ENCODE measurements around the gene SGSM2.
"Not testable (repeated sequence)": the region's sequence is repeated elsewhere in the genome, so short reads cannot be mapped to it uniquely, and the experiment has no call there.

SGSM2 gene, protein sequence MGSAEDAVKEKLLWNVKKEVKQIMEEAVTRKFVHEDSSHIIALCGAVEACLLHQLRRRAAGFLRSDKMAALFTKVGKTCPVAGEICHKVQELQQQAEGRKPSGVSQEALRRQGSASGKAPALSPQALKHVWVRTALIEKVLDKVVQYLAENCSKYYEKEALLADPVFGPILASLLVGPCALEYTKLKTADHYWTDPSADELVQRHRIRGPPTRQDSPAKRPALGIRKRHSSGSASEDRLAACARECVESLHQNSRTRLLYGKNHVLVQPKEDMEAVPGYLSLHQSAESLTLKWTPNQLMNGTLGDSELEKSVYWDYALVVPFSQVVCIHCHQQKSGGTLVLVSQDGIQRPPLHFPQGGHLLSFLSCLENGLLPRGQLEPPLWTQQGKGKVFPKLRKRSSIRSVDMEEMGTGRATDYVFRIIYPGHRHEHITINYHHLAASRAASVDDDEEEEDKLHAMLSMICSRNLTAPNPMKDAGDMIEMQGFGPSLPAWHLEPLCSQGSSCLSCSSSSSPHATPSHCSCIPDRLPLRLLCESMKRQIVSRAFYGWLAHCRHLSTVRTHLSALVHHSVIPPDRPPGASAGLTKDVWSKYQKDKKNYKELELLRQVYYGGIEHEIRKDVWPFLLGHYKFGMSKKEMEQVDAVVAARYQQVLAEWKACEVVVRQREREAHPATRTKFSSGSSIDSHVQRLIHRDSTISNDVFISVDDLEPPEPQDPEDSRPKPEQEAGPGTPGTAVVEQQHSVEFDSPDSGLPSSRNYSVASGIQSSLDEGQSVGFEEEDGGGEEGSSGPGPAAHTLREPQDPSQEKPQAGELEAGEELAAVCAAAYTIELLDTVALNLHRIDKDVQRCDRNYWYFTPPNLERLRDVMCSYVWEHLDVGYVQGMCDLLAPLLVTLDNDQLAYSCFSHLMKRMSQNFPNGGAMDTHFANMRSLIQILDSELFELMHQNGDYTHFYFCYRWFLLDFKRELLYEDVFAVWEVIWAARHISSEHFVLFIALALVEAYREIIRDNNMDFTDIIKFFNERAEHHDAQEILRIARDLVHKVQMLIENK

DNA sequence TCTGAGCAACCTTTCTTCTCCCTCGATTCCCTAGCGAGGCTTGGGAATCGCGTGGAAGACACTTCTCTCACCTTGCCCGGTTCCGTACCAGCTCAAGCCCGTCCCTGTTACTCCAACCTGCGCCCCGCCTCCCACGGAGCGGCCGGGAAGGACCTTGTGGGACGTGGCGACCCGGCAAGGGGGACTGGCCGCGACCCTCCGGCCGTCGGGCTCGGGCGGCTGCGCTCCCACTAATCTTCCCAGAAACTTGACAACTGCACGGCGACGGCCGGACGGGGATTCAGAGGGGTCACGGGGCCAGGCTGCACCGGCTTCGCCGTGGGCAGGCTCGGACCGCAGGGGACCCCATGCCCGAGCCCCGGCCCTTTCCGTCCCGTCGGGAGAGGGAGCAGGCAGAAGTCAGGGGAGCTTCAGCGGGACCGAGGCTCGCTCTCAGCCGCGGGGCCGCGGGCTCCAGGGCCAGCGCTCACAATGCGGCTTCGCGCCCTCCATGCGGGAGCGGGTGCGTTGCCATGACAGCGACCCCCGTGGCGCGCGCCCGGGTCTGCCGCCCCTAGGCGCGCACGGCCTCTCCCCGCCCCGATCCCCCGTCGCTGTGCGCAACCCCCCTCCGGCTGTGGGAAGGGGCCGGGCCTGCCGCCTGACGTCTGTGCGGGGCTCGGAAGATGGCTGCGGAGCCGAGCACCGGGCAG, at the start of gene SGSM2:
Gene SGSM2, plus strand, starts transcription at position 650 of the 692 bp plus-strand sequence. CDS start 188 bp downstream, outside the sequence.
- peak; percentile 43 for DNase-seq (ENCODE audit: low spot score)

DNA sequence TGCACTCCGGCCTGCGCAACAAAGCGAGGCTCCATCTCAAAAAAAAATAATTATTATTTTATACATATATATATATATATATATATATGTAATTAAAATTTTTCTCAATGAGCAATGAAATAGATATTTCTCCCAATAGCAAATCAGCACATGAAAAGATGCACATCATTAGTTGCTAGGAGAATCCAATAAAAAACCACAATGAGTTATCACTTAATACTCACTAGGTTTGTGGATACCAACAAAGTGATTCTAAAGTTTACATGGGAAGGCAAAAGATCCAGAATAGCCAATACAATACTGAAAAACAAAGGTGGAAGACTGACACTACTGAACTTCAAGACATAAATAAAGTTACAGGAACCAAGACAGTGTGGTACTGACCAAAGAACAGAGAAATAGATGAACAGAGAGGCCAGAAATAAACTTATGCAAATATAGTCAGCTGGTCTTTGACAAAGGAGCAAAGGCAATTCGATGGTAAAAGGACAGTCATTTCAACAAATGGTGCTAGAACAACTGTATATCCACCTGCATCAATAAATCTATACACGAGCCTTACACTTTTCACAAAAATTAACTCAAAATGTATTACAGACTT, 47.3 kb upstream of the SGSM2 start:
- no peak for DNase-seq (ENCODE audit: low spot score)

DNA sequence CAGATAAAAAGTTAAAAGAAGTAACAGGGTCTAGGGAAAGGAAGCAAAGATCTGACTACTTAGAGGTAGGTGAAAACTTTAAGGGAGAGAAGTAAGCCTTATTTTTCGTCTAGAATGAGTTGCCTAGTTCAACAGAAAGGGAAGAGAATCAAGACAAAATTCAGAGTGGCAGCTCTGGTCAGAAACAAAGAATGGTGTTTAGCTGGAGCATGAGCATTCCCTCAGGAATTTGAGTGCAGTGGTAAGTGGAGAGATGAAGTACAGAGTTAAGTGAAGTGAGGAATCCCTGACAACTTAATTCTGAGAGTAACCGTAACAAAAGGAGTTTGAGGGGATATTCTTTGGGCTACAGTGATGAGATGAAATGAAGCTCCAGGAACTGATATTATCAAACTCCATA, 45.2 kb upstream of the SGSM2 start:
- DNase-seq (ENCODE audit: low spot score) = no peak

DNA sequence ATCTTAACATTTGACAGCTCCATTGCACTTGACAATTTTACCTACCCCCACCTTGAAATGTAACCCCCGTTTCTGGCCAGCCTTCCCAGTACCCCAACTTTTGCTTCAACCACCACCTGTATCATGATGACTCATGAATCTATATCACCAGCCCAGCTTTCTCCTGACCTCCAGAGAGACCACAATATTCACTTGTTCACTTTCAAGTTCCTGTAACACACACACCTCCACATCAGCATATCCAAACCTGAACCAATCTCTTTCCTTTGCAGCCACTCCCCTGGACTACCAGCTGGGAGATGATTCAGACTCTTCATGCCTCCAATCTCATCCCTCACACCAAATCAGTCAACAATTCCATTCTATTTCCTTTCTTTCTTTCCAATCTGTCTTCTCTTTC, 41.7 kb upstream of the SGSM2 start:
- peak; percentile 63 for DNase-seq (ENCODE audit: low spot score)

DNA sequence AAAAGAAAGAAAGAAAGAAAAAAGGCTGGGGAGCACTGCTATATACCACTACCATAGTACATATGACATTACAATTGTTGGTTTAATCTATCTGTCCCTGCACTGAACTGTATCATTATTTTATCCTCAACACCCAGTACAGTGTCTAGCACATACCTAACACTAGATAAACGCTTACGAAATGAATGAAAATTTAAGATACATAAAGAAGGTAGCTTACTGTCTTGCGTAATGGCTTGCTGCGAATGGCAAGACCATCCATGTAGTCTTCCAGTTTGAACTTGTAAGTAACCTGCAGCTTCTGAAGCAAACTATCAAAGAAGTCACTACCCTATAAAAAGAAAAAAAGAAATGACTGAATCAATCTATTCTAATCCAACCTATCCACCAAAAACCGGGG, 40.3 kb upstream of the SGSM2 start:
- no peak for DNase-seq (ENCODE audit: low spot score)

DNA sequence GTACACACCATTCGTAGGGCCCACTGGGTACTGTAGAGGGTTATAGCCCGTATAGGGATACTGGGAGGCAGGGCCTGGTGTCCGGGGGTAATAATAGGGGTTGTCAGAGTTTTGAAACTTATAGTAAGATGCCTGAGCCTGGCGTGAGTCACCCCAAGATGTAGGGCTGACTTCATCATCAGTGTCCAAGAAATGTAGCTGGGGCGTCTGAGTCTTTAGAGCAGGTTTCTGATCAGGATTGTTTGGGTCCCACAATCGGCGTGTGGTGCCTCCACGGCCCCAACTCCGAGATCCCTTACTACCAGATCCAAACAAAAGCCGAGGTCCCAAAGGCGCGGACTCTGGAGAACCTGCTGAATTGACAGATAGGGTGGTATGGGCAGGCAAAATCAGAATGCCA, 38.2 kb upstream of the SGSM2 start:
- no peak for DNase-seq (ENCODE audit: low spot score)

DNA sequence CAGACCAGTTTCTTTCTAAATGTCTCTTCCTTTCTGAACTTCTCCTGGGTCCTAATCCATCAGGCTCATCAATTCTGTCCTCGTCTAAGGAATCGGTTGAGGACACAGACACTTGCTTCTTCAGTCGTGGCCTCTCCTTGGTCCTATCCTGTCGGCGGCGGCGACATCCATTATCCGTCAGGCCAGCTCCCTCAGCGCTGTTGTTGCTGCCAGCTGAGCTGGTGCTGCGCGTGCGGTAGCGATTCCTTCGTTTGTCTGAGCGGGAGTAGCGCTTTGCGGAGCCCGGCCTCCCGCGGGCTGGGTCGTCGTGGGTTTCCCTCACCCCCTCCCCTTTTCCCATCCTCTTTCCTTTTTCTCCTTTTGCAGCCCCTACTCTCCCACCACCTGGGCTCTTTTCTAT, 37.5 kb upstream of the SGSM2 start:
- DNase-seq (ENCODE audit: low spot score) = no peak

DNA sequence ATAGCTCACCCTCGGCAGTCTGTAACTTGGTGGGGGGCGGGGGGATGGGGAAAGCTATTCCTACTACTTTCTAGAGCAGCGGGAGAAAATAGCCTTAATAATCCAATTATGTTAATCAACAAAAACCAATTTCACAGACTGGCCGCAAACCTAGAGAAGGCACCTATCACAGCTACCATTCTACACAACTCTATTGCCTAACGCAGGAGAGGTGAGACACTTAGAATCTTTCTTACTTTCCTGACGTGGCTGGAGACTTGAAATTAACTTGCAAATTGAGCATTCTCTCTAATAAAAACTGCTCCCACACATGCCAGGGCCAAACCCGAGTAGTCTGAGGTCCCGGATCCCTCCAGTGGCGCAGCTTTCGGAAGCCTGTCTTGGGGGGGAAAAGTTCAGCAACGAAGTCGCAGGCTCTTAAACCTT, 34.5 kb upstream of the SGSM2 start:
- peak; percentile 9 for DNase-seq (ENCODE audit: low spot score)

DNA sequence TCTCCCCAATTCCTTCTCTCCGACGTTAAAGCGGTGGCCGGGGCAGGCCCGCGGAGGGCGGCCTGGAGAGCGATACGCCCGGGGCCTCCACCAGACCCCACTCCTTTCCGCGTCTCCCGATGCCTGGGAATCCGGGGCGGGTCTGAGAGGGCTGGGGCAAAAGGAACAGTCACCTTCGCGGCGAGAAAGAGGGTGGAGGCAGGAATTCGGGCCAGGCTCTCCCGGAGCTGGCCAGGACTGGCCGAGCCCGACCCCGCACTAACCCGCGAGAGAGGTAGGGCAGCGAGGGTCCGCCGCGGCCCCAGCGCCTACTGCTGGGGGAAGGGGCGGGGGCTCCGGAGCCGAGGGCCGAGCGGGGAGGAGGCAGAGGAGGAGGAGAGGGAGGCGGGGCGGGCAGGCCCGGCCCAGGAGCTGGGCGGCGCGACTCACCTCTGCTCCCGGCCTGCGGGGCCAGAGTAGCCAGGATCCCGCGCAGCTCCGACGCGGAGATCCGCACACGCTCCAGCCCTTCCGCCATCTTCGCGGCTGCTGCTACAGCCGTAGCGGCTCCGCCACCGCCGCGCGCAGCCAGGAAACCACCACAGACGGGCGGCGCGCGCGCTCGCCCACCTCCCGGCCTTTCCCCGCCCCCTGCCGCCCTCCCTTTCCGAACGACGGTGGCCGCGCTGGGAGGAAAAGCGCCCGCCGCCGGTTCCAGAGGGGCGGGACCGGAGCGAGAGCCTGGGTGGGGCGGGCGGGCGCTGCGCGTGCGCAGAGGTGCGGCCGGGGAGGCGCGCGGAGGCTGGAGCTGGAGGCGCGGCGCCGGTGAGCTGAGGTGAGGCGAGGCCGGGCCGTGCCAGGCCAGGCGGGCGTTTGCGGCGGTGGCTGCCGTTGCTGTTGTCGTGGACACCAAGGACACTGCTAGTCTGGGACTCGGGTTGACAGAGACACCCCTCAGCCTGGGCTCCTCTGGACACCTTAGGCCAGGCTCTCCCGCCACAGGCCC, 33.8 kb upstream of the SGSM2 start, which contains the start of the genes SMG6 and SRR:
Gene SMG6, minus strand, starts transcription at position 582 of the 985 bp plus-strand sequence. Its CDS starts 65 bp downstream, at position 517.
Gene SRR, plus strand, starts transcription at position 747 of the 985 bp plus-strand sequence. CDS start 11,611 bp downstream, outside the sequence.
- peak; percentile 79 for DNase-seq (ENCODE audit: low spot score)

DNA sequence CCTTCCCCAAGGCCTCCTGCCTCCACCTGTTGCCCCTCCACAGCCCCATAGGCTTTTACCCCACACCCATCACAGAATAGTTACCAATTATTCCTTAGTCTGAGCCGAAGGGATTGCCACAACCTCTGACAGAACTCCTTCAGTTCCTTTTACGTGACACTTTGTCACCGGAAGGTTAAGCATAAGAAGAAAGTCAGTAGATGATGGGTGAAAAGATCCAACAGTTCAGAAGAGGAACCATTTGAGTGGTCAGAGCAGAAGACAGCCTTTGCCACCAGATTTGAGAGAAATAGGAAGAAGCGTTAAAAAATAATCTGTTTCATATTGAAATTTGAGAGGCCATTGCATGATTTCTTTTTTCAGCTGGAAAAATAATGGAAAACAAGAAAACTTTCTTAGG, 32.4 kb upstream of the SGSM2 start:
- DNase-seq (ENCODE audit: low spot score) = no peak

DNA sequence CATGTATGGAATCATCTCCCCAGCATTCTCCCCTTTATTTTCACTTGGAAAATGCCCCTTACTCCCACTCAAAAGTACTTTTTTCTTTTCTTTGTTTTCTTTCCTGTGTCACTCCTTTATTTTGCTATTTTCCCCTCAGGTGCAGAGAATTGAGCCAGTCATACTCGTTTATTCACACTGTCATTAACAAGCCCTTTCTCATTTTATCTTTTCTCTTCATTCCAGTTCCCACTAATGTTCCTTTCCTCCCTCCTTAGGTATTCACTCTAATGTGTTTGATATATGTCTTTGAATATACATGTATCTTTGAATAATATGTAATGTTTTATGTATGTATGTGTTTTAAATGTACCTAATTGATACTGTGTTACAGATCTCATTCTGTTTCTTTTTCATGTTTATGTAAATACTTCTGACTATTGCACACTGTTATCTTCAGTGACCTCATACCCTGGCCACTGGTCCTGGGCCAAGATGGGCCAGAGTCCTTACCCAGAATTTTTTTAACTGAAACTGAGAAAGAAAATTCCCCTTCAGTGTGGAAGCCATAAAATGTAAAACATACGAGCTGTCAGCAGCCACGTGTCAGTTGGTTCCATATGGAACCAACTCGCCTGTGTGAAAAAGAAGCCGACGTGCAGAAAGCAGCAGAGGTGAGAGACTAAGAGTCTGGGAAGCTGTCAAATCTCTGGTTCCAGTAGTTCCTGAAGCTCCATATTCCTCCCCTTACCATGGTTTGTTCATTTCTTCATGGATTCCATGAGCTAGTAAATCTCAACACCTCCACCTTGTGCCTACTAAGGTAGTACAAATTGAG, 27.8 kb upstream of the SGSM2 start:
- DNase-seq (ENCODE audit: low spot score) = no peak

DNA sequence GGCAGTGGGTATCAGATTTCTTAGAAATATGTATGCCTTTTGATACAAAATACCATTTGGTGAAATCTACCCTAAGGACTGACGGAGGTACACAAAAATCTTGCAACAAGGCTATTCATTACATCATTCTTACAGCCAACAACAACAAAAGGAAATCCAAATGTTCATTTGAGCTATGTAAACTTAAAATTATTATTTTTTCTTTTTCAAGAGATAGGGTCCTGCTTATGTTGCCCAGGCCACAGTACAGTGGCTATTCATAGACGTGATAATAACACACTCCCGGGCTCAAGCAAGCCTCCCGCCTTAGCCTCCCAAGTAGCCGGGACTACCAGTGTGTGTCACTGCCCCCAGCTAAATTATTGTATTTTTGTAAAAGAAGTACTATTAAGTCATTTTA, 24.6 kb upstream of the SGSM2 start:
- no peak for DNase-seq (ENCODE audit: low spot score)

DNA sequence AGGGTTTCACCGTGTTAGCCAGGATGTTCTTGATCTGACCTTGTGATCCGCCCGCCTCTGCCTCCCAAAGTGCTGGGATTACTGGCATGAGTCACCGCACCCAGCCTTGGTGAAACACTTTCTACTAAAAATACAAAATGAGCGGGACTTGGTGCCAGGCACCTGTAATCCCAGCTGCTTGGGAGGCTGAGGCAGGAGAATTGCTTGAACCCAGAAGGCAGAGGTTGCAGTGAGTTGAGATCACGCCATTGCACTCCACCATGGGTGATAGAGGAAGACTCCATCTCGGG, 20.4 kb upstream of the SGSM2 start:
- DNase-seq (ENCODE audit: low spot score) = not testable (repeated sequence)

DNA sequence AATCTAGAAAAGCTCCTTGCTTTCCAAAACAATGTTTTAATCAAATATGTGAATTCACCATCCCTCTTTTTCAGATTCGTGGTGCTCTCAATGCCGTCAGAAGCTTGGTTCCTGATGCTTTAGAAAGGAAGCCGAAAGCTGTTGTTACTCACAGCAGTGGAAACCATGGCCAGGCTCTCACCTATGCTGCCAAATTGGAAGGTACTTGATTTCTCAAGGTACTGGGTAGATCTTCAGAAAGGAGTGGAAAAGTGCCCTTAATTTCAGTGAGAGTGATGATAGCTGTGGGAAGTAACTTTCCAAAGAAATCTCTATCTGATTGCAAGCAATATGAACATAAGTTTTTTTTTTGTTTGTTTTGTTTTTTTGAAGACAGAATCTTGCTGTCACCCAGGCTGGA, 19.5 kb upstream of the SGSM2 start:
- no peak for DNase-seq (ENCODE audit: low spot score)

DNA sequence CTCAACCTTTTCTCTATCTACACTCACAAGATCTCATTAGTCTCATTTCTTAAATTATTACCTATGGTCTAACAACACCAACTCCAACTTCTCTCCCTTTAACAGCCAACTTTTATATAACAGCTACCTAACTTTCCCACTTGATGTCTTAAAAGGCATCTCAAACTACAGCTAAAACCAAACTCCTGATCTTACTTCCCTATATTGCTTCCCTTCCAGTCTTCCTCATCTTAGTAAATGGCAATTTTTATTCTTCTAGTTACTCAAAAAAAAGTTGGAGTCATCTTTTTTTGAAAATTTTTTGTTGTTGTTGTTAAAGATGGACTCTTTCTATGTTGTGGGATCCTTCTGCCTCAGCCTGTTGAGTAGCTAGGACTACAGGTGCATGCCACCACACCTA, 18.2 kb upstream of the SGSM2 start:
- DNase-seq (ENCODE audit: low spot score) = no peak

DNA sequence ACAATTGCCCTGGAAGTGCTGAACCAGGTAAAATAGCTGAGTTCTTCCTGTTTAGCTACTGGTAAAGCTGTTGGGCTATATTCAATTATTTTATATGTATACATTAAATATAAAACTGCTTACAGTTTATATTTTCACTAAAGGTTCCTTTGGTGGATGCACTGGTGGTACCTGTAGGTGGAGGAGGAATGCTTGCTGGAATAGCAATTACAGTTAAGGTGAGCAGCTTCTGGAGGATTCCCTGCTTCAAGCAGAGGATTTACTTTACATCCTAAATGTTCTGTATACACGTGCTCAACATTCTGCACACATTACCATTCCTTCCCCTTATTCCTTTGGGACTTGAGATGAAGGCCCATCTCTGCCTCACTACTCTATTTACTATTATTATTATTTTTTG, 15.9 kb upstream of the SGSM2 start:
- DNase-seq (ENCODE audit: low spot score) = no peak

DNA sequence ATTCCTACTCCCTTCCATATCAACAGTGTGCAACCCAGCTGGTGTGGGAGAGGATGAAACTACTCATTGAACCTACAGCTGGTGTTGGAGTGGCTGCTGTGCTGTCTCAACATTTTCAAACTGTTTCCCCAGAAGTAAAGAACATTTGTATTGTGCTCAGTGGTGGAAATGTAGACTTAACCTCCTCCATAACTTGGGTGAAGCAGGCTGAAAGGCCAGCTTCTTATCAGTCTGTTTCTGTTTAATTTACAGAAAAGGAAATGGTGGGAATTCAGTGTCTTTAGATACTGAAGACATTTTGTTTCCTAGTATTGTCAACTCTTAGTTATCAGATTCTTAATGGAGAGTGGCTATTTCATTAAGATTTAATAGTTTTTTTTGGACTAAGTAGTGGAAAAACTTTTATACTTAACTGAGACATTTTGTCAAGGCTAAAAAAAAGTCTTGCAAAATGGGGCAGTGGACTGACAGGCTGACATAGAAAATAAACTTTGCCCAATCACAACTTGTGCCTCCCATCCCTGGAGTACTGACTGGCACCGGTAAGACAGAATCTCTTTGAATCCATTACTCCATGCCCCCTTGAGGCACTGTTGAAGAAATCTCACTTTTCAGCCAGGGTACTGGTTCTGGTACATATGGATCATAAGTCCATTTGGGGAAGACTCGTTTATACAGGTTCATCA, 13.5 kb upstream of the SGSM2 start:
- no peak for DNase-seq (ENCODE audit: low spot score)

DNA sequence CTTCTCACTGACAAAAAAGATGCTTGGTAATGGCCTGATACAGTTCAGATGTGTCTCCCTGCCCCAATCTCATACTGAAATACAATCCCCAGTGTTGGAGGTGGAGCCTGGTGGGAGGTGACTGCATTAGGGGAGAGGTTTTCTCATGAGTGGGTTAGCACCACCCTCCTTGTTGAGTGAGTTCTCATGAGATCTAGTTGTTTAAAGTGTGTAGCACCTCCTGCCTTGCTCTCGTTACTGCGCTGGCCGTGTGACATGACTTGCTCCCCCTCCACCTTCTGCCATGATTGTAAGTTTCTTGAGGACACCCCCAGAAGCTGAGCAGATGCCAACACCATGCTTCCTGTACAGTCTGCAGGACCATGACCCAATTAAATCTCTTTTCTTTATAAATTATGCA, 6.0 kb upstream of the SGSM2 start:
- no peak for DNase-seq (ENCODE audit: low spot score)

DNA sequence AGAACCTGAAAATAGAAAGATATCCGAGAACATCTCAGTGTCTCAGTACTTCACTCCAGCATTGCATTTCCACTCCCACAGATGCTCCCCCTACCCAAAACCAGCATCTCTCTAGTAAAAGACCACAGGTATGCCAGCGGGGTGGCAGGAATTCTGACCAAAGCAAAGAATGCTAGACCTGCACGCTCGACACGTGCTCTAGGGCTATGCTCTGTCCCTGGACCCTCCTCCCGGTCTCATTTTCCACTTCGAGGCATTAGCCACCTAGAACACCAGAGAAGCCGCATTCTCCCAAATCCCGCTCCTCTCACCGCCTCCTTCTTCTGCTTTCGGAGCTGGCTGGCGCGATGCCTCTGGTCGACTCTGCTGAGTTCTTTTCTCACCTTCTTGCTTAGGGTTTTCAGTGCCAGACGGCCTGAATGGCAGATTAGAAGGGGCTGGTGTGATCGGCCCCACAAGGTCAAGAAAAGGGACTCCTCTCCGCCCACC, 1.5 kb upstream of the SGSM2 start:
- no peak for DNase-seq (ENCODE audit: low spot score)
